KG1 (cell line): ENCODE results near the gene EAPP.
"Not testable (repeated sequence)": the region's sequence is repeated elsewhere in the genome, so short reads cannot be mapped to it uniquely, and the experiment has no call there.

Experiments
- DNase-seq: peaks from one replicate; lab custom pipeline; 2025; lab: John Stamatoyannopoulos, UW

The EAPP gene

DNA sequence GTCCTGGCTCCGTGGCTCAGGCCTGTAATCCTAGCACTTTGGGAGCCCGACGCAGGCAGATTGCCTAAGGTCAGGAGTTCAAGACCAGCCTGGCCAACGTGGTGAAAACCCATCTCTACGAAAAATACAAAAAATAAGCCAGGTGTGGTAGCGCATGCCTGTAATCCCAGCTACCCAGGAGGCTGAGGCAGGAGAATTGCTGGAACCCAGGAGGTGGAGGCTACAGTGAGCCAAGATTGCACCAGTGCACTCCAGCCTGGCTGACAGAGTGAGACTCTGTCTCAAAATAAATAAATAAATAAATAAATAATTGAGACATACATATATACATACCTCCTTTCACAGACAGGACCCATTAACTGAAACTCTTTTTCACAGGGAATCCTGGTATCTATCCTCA lies 1.4 kb downstream of the EAPP start:
- DNase-seq, result not testable (repeated sequence)

DNA sequence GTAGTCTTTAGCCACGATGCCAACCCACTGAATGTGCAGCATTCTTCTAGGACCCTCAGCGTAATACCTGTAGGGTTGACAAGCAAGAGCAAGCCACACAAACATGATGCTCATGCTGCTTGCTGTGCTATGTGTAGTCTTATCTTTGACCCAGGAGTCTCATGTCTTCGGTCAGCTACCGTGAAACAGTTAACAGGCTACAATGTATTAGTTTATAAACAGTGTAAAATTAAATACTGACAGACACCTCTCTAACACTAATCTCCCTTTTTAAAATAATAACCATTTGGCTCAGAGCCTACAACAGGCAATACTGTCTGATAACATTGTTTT lies 1.9 kb downstream of the EAPP start:
- DNase-seq, result no peak

DNA sequence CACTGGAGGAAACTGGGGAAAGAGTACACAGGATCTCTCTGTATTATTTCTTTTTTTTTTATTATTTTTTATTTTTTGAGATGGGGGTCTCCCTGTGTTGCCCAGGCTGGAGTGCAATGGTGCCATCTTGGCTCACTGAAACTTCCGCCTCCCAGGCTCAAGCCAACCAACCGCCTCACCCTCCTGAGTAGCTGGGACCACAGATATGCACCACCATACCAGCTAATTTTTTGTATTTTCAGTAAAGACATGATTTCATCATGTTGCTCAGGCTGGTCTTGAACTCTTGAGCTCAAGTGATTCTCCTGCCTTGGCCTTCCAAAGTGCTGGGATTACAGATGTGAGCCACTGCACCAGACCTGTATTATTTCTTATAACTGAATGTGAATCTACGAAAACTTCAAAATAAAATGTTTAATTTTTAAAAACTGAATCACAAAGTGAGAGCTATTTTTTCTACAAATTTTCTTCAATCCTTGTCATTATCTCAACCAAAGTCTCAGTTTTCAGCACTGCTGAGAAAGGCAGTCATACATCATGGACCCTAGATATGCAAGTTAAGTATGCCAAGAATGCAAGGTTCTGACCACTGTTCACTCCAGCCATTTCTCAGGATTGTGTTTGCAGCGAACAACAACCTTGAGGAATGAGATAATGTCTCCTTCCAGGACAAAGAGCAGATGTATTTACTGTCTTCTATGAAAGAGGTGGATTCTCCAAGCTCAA lies 2.4 kb downstream of the EAPP start:
- DNase-seq, result no peak

DNA sequence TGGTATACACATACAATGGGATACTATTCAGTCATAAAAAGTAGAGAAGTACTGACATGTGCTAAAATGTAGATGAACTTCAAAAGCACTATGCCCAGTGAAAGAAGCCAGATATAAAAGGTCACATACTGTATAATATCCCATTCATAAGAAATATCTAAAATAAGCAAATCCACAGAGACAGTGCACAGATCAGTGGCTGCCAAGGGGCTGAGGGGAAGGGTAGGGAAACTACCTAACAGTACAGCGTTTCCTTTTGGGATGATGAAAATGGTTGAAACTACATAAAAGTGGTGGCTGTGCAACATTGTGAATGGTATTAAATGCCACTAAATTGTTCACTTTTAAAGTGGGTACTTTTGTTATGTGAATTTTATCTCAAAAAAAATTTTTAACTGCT lies 11.9 kb downstream of the EAPP start:
- DNase-seq, result no peak

DNA sequence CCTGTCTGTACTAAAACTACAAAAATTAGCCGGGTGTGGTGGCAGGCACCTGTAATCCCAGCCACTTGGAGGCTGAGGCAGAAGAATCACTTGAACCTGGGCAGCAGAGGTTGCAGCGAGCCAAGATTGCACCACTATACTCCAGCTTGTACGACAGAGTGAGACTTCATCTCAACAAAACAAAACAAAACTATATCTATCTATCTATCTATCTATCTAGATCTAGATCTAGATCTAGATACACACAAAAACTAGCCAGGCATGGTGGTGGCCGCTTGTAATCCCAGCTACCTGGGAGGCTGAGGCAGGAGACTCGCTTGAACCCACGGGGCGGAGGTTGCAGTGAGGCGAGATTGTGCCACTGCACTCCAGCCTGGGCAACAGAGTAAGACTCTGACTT lies 15.3 kb downstream of the EAPP start:
- not testable (repeated sequence) for DNase-seq

DNA sequence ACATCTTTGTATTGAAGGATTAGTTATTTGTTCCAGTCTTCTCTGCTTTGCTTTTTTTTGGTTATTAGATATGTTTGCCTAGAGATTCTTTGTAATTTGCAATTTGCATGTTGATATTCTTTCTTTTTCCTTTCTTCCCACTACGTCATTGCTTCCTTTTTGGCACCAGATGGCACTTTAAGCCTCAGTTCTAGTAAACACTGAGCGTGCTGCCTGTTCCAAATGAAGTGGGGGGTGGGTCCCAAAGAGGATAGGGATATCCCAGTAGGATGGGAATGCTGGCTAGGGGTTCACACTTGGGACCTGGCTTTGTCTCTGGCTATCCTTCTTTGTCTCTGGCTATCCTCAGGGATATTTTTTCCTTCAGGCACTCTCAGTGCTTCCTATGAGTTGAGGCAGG lies 17.0 kb downstream of the EAPP start:
- DNase-seq, result no peak

DNA sequence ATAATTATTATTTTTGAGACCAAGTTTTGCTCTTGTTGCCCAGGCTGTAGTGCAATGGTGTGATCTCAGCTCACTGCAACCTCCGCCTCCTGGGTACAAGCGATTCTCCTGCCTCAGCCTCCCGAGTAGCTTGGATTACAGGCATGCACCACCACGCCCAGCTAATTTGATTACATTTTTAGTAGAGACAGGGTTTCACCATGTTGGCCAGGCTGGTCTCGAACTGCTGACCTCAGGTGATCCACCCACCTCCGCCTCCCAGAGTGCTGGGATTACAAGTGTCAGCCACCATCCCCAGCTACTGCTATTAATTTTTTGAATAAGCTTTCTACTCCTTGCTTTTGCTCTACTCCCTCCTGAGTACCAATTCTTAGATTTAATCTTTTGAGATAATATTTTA lies 18.4 kb downstream of the EAPP start:
- not testable (repeated sequence) for DNase-seq

DNA sequence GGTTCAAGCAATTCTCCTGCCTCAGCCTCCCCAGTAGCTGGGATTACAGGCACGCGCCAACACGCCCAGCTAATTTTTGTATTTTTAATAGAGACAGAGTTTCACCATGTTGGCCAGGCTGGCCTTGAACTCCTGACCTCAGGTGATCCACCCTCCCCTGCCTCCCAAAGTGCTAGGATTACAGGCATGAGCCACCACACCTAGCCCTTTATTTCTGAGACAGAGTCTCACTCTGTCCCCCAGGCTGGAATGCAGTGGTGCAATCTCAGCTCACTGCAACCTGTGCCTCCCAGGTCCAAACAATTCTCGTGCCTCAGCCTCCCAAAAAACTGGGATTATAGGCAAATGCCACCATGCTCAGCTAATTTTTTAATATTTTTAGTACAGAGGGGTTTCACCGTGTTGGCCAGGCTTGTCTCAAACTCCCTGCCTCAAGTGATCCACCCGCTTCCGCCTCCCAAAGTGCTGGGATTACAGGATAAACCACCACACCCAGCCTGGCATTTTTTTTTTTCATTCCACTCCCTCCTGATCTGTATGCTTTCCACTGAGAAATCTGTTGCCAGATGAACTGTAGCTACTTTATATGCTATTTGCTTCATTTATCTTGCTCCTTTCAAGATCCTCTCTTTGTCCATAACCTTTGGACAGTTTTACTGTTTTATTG lies 19.1 kb downstream of the EAPP start:
- not testable (repeated sequence) for DNase-seq

DNA sequence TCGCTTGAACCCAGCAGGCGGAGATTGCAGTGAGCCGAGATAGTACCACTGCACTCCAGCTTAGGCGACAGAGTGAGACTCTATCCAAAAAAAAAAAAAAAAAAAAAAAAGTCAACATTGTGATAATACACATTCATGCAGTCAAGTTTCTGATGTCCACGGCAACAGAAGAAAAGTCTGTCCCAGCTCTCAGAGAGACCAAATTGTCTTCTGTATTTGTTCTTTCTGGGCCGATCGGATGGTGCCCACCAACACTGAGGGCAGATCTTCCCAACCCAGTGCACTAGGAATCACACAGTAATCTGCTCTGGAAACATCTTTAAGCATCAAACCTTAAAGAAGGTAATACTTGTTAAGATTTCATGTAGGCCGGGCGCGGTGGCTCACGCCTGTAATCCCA lies 31.6 kb downstream of the EAPP start:
- no peak for DNase-seq

DNA sequence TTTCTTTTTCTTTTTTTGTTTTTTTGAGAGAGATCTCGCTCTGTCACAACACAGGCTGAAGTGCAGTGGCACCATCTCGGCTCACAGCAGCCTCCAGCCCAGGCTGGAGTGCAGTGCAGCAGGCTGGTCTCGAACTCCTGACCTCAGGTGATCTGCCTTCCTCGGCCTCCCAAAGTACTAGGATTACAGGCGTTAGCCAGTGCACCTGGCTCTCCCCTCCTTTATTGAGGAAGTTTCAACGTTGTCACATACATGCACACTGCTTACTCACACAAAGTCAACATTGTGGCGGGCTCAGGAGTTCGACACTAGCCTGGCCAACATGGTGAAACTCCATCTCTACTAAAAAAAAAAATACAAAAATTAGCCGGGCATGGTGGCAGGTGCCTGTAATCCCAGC lies 32.0 kb downstream of the EAPP start:
- no peak for DNase-seq

DNA sequence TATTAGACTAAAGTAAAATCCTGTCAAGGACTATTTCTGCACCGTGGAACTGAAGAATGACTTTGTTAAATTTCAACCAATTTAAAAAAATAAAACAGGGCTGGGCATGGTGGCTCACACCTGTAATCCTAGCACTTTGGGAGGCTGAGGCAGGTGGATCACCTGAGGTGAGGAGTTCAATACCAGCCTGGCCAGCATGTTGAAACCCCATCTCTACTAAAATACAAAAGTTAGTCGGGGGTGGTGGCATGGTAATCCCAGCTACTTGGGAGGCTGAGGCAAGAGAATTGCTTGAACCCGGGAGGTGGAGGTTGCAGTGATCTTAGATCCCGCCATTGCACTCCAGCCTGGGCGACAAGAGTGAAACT lies 34.4 kb downstream of the EAPP start:
- not testable (repeated sequence) for DNase-seq

DNA sequence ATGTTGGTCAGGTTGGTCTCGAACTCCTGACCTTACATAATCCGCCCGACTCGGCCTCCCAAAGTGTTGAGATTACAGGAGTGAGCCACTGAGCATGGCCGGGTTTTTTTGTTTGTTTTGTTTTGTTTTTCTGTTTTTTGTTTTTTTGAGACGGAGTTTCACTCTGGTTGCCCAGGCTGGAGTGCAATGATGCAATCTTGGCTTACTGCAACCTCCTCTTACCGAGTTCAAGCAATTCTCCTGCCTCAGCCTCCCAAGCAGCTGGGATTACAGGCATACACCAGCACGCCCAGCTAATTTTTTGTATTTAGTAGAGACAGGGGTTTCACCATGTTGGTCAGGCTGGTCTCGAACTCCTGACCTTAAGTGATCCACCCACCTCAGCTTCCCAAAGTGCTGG lies 35.5 kb downstream of the EAPP start:
- DNase-seq, result not testable (repeated sequence)

DNA sequence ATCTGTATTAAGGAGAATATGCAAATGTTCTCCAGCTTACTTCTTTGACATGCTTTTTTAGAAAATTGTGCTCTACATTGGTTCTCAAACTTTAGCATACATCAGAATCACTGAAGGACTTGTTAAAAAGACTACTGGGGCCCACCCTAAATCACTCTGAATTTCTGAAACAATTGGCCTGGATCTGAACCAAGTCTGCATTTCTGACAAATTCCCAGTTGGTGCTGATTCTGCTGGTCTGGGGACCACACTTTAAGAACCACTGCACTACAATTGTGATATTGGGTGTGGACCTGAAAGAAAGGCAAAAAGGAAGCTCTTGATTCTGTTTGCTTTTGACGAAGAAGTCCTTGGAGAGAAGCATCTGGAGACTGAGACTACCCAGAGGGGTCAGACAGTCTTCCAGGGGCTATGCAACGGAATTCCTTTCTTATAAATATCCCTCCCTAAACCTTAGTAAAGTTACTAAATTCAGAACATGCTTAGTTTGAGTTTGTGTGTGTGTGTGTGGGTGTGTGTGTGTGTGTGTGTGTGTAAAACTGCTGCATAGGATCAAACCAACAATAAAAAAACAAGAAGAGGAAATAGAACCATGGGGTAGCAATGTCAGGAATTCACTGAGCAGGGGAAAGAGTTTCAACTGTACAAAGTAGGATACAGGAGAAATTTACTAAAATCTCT lies 36.8 kb downstream of the EAPP start:
- DNase-seq, result no peak

DNA sequence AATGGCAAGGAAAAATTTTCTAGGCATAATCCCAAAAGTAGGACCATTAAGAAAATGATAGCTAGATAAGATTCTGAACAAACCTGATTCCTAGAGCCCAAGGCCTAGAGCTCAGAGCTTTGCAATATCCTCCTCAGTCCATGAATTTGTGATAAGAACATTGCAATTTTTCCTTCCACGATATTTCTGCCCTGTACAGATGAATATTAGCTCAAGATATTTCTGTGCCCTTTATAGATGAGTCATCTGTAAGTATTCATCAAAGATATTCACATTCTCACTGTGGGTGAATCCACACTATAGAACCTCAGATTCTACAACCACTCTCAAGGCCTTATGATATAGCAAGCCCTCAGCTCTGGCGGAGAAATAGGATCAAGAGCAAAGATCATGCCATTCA lies 37.5 kb downstream of the EAPP start:
- DNase-seq, result no peak

DNA sequence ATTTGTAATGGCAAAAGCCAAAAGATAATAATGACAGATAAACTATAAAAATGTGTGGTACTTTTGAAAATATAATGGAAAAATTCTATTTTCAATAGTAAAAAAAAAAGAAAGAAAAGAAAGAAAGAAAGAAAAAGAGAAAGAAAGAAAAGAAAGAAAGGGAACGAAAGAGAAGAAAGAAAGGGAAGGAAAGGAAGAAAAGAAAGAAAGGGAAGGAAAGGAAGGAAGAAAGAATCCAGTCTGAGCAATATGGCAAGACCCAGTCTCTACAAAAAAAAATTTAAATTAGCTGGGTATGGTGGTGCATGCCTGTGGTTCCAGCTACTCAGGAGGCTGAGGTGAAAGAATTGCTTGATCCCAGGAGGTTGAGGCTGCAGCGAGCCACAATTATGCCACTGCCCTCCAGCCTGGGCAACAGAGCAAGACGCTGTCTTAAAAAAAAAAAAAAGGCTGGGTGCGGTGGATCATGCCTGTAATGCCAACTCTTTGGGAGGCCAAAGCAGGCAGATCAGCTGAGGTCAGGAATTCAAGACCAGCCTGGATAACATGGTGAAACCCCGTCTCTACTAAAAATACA lies 38.4 kb downstream of the EAPP start:
- DNase-seq, result no peak

DNA sequence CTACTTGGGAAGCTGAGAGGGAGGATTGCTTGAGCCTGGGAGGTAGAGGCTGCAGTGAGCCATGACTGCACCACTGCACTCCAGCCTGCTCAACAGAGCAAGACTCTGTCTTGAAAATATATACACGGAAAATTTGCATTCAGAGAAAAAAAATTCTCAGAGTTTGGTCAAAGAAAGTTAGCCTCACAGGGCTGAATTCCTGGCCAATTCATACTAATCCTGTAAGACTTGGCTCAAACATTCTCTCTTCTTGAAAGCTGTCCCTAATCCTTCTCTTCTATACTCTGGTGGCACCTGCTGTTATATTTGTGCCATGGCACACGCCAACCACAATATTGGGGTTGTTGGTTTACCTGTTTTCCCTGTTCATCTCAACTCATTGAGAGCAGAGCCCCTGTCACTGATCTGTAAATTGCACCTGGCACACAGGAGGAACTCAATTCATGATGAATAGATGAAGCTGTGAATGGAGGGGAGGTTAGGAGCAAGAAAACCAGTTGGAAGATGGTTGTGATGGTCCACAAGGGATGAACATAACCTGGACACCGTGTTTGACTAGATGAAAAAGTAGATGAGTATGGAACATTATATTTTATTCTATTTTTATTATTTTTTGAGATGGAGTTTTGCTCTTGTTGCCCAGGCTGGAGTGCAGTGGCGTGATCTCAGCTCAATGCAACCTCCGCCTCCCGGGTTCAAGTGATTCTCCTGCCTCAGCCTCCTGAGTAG lies 40.7 kb downstream of the EAPP start:
- no peak for DNase-seq

DNA sequence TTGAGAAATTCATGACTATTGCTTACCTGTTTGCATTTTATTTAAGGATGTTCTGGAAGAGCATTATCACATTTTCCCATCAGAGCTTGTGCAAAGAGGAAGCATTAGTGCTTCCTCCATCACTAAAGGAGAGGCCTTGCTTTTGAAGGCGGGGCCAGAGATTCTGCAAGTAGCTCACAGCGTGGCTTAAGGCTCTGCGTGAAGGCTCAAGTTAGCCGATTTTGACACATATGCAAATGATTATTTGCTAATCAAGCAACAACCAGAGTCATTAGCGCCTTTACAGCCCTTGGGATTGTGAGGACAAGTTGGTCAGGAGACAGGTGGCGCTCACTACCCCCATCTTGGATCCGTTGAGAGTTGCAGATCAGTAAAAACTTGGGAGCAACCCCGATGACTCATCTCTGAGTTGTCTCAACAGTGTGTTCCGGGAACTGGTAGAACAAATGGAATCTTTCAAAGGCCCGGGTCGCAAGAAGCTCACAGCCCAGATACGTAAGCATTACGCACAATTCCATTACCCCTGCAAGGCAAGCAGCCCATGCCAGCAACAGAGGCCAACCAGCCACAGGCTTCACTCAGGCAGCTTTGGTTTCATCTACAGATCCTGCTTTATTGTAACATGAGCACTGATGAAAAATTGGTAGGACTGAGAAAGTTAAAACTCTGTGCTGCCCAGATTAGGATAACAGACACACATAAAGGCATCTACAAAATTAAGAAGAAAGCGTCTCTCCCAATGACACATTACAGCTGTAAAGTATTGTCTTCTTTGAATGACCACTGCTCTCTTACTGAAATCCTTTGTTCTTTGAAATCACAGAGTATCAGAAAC lies 42.6 kb downstream of the EAPP start:
- DNase-seq, result no peak

DNA sequence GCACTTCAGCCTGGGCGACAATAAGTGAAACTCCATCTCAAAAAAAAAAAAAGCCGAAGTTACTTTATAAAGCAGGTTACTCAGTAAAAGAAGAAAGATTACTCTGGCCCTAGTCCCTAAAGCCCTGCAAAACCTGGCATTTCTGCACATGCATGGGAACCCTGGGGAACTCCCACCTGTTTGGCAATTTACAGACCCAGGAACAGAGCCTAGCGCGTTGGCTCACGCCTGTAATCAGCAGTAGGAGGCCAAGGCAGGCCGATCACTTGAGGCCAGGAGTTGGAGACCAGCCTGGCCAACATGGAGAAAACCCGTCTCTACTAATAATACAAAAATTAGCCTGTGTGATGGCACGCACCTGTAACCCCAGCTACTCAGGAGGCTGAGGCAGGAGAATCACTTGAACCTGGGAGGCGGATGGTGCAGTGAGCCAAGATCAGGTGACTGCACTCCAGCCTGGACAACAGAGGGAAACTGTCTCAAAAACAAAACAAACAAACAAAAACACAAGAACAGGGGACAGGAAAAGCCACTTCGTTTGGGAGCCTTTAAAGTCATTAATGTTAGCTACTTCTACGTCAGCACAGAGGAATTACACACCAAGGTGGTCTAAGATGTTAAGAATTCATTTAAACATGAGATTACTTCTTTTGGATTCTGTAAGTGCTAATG lies 43.4 kb downstream of the EAPP start:
- DNase-seq, result no peak

DNA sequence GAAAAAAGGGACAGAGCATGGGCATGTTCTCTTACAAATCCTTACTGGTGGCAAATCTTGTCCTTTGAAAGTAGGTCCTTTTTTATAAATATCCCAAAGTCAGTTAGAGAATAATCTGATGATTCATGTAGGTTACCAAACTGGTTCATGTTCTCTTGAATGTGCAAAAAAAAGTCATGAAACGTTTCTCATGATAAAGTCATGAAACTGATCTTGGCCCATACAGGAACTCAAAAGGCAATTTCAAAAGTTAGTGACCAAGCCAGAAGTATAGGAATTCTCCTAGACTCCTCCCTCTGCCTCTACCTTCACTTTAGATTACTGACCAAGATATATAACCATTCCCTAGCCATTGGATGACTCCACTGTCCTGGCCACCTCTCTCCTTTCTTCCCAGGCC lies 50.2 kb downstream of the EAPP start:
- DNase-seq, result no peak

DNA sequence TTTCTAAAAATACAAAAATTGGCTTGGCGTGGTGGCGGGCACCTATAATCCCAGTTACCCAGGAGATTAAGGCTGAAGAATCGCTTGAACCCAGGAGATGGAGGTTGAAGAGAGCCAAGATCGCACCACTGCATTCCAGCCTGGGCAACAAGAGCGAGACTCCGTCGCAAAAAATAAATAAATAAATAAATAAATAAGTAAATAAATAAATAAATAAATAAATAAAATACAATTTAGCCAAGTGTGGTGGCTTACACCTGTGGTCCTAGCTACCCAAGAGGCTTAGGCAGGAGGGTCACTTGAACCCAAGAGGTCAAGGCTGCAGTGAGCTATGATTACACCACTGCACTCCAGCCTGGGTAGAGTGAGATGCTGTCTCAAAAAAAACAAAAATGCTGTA lies 51.0 kb downstream of the EAPP start:
- no peak for DNase-seq

DNA sequence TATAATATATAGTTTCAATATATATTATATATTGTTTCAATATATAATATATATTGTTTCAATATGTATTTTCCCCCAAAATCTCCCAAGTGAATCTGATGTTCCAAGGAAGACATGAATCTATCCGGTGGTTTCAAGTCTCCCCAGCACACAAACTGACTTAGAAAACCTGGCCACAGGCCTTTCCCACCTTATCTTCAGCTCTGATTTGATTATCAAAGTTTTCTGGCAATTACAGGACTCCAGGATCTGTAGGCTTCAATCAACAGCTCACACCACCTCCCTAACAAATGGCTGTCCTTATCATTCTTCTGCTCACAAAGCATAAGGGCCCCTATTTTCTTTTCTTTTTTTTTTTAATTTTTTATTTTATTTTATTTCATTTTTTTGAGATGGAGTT lies 54.8 kb downstream of the EAPP start:
- DNase-seq, result no peak
